ENCODE data around the gene RHBDL1.
A peak's percentile ranks its signal among the peaks of the same experiment; 100 is the strongest.
"Not testable (repeated sequence)": the region's sequence is repeated elsewhere in the genome, so short reads cannot be mapped to it uniquely, and the experiment has no call there.

The RHBDL1 gene

DNA sequence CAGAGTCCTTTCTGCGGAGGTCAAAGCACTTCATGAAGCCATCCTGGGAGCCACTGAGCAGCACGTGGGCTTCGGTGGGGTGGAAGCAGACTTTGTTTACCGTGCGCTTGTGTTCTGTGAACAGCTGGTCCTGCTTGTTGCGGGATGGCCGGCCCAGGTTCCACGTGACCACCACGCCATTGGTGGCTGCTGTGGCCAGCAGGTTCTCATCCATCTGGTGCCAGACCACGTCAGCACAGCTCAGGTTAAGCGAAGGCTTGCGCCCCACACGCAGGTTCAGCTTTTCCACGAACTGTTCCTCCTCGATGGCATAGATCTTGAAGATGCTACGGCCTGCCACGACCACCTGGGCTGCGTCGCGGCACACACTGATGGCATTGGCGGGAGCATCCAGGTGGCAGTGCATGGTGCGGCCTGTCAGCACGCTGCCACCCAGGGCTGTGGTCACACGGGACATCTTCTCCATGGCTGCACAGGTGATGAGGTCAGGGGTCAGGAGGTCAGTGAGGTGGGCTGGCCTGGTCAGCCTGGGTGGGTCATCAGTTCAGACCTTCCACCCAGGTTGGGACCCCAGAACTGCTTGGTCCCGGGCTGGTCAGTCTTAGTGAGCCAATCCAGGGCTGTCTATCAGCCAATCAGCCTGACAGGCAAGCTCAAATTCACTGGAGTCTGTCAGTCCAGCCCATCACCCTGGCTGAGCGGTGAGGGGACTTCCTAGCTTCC lies 13.9 kb downstream of the RHBDL1 start:
- DNase-seq (ENCODE audit: low read depth), result no peak
- TF ChIP-seq, protein P1, sequence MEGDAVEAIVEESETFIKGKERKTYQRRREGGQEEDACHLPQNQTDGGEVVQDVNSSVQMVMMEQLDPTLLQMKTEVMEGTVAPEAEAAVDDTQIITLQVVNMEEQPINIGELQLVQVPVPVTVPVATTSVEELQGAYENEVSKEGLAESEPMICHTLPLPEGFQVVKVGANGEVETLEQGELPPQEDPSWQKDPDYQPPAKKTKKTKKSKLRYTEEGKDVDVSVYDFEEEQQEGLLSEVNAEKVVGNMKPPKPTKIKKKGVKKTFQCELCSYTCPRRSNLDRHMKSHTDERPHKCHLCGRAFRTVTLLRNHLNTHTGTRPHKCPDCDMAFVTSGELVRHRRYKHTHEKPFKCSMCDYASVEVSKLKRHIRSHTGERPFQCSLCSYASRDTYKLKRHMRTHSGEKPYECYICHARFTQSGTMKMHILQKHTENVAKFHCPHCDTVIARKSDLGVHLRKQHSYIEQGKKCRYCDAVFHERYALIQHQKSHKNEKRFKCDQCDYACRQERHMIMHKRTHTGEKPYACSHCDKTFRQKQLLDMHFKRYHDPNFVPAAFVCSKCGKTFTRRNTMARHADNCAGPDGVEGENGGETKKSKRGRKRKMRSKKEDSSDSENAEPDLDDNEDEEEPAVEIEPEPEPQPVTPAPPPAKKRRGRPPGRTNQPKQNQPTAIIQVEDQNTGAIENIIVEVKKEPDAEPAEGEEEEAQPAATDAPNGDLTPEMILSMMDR (conservative IDR thresholded peaks at IDR 0.05; ENCODE audit: low read depth, low read length), result no peak
- H3K4me3 ChIP-seq (ENCODE audit: low read depth, low read length), result peak overlapping the region; percentile 84

DNA sequence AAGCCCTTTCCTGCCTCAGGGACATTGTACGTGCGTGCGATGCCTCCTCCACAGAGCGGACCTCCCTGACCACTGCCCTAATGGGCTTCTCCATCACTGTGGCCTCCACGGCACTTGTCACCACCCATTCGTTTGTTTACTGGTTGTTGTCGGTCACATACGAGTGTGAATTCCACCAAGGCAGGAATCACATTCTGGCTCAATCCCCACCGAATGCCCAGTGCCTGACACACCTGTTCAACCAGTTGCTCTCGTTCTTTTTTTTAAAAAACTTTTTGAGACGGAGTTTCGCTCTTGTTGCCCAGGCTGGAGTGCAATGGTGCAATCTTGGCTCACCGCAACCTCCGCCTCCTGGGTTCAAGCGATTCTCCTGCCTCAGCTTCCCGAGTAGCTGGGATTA lies 15.8 kb downstream of the RHBDL1 start:
- H3K4me3 ChIP-seq (ENCODE audit: low read depth, low read length); DNase-seq (ENCODE audit: low read depth): not testable (repeated sequence)

DNA sequence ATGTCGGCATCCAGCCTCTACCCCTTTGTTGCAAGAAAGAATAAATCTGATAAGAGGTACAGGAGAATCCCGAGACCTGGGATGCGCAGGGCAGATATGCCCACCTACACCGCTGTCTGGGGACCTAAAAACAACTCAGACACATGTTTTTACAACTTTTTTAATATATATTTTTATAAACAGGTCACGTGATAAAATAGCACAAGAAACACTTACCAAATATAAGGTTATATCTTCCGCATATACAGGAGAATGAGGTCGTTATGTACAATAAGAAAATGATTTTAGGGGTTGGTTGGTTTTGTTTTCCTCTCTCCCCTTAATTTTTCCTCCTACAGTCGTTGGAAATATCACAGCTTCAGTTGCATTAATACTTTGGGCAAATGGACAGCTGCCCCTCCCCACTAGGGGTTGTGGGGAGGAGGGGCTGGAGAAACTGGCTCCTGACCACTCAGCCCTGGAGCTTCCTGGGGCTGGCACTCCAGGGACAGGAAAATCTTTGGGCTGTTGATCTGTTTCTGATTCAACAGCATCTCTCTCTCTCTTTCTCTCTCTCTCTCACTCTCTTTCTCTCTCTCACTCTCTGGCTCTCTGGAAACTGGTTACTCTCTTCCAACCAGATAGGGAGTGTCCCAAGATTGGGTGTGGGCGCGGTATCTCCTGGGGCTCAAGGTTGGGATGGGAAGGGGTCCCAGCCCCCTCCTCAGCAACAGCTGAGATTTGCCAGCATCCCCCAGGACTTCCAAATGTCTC lies 17.1 kb downstream of the RHBDL1 start:
- TF ChIP-seq, protein P1 (conservative IDR thresholded peaks at IDR 0.05; ENCODE audit: low read depth, low read length), result no peak
- no peak for DNase-seq (ENCODE audit: low read depth)
- H3K4me3 ChIP-seq (ENCODE audit: low read depth, low read length), result no peak overlapping the region

DNA sequence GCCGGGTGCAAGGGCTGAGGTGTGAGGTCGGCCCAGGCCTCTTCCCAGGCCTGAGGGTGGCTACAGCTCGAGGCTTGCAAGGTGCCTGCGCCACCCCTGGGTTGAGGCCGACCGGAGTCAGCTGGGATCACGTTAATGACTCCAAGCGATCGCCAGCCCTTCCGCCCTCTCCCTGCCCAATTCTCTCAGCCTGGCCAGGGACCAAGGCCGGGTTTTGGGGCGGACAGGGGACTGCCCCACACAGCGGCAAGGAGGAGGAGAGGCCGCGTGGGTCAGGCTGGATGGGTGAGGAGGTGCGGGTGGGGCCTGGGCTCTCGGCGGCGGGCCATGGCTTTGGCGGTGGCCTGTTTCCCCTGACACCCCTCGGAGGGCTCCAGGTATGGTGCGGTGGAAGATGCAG lies 17.9 kb downstream of the RHBDL1 start:
- TF ChIP-seq, protein P1 (conservative IDR thresholded peaks at IDR 0.05; ENCODE audit: low read depth, low read length), result no peak
- no peak overlapping the region for H3K4me3 ChIP-seq (ENCODE audit: low read depth, low read length)
- no peak for DNase-seq (ENCODE audit: low read depth)

DNA sequence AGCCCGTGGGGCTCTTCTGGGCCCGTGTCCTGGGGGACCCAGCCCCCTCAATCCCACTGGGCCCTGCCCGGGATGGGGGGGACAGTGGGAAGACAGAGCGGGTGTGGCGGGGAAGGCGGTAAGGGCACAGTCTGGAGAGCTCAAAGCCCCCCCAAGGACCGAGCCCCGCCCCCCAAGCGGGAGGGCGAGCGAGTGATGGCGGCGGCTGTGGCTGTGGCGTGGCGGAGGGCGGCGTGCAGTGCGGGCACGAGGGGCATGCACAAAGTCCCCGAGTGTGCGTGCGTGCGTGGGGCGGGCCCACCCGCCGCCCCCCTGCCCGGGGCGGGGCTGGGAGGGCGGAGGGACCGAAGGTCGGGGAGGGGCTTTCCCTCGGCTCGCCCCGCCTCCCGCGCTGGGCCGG lies 18.3 kb downstream of the RHBDL1 start:
- H3K4me3 ChIP-seq (ENCODE audit: low read depth, low read length), result no peak overlapping the region
- no peak for DNase-seq (ENCODE audit: low read depth)
- TF ChIP-seq, protein P1 (conservative IDR thresholded peaks at IDR 0.05; ENCODE audit: low read depth, low read length), result no peak

DNA sequence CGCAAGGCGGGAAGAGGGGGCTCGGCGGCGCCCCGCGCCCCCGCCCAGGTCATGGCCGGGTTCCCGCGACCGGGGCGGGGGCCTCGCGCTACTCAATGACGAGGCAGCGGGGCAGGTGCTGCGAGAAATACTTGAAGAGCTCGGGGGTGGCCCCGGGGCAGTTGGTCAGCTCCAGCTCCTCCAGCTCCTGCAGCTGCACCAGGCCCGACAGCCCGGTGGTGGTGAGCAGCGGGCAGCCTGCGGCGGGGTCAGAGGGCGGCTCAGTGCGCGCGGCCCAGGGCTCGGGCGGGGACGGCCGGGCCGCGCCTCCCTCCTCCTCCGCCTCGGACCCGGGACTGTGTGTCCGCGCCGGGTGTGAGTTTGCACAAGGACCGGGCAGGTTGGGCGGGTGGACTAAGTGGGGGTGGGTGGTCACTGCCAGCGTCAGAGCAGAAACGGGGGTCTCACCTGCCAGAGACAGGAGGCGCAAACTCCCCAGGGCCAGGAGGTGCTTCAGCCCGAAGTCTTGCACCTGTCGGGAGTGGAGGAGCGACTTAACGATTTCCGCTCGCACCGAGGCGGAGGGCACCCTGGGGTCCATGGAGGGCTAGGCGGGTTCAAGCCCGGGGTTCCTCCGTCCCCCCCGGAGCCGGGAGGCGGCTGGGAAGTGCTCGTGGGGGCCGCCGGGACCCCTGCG lies 18.9 kb downstream of the RHBDL1 start:
- TF ChIP-seq, protein P1 (conservative IDR thresholded peaks at IDR 0.05; ENCODE audit: low read depth, low read length), result no peak
- no peak for DNase-seq (ENCODE audit: low read depth)
- H3K4me3 ChIP-seq (ENCODE audit: low read depth, low read length), result no peak overlapping the region

DNA sequence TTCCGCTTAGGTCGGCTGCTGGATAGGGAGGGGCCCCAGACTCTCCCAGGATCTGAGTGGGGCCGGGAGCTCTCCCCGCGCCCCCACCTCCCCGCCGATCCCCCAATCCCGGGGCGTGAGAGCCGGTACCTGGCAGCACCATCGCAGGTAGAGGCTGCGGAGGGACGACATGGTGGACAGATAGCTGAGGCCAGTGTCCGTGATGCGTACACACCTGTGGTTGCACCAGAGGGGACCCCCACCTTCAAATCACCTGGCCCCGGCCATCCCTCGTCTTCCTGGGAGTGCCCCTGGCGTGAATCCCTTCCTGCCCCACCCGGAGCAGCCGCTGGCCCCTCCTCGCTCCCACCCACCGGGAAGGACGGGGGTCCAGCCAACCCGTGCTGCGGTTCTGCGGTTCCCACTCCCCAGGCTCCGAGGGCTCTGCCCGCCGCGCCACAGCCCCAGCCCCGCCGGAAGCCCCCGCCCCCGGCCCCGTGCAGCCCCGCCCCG lies 19.4 kb downstream of the RHBDL1 start:
- TF ChIP-seq, protein P1 (conservative IDR thresholded peaks at IDR 0.05; ENCODE audit: low read depth, low read length), result no peak
- no peak overlapping the region for H3K4me3 ChIP-seq (ENCODE audit: low read depth, low read length)
- DNase-seq (ENCODE audit: low read depth), result no peak
